HCT116 (cell line): ENCODE measurements around the gene ZDHHC22. TPM values are rescaled to one million over a fixed set of nuclear protein-coding genes. Genes with fewer than 3 reads are reported as not detected.

ENCODE experiments used
- ATAC-seq: fragments of 200-7000 bp; cut with Tn5 transposase; 2 replicates; pipeline ENCODE4 v1.9.1; 2020; ENCODE audit warnings: mild to moderate bottlenecking, moderate library complexity
- BruUV-seq: library from RNA; stranded (reverse); fragments of 400-500 nt; replicated peaks from 2 replicates; lab custom pipeline; 2021; lab: Mats Ljungman, UMichigan
- CTCF ChIA-PET: fragments of 300-600 bp; sonication (Branson Sonifier 250); formaldehyde crosslinking; loops from one replicate; lab custom pipeline; 2021; ENCODE audit warnings: antibody characterized with exemption; lab: Charles Lee
- POLR2A ChIA-PET: fragments of 300-600, 350-600 bp; sonication (Branson Sonifier 250); formaldehyde crosslinking; loops from one replicate; lab custom pipeline; 2021; ENCODE audit warnings: antibody characterized with exemption; lab: Charles Lee
- RAD21 ChIA-PET, 2 experiments: fragments of 300-600 bp; sonication (Branson Sonifier 250); formaldehyde crosslinking; loops; one replicate each; lab custom pipeline; 2023; ENCODE audit warnings: low total read pairs in 2 of 2; ENCODE audit not compliant: uncharacterized antibody in 2 of 2, unreplicated experiment in 2 of 2, low non-redundant PET in 1 of 2; lab: Charles Lee
- DNase-seq: peaks from one replicate; pipeline ENCODE4 v3.0.0-alpha.2; 2010; ENCODE audit warnings: low read depth, low spot score
- H2AFZ ChIP-seq: fragments of 200-600 bp; shearing (Covaris generic), sonication (generic); 2 replicates; pipeline ENCODE4 v1.6.1; 2017; ENCODE audit warnings: low read depth, mixed run types, mixed read lengths, antibody characterized with exemption, low read length; ENCODE audit not compliant: poor library complexity, severe bottlenecking
- H3K27ac ChIP-seq: 2 replicates; pipeline ENCODE4 v1.5.1; 2012; ENCODE audit warnings: low read depth, low read length
- H3K27me3 ChIP-seq: fragments of 200-600 bp; sonication (generic); 2 replicates; pipeline ENCODE4 v1.6.1; 2016; ENCODE audit warnings: mixed run types, low read length, mixed read lengths; ENCODE audit not compliant: insufficient read depth
- H3K36me3 ChIP-seq, 2 experiments: fragments of 200-500 bp in 1 of 2; fragments of 200-600 bp in 1 of 2; sonication (Bioruptor generic) in 1 of 2; sonication (generic) in 1 of 2; 2 replicates each; pipeline versions ENCODE4 v1.5.1 to v1.6.1; 2014 to 2016; ENCODE audit warnings: low read length in 2 of 2, inconsistent platforms in 1 of 2, mixed read lengths in 1 of 2, mixed run types in 1 of 2; ENCODE audit not compliant: insufficient read depth in 2 of 2, control insufficient read depth in 1 of 2
- H3K4me1 ChIP-seq, 2 experiments: fragments of 200-600 bp in 1 of 2; sonication (generic) in 1 of 2; 2 replicates each; pipeline versions ENCODE4 v1.5.1 to v1.6.1; 2012 to 2017; ENCODE audit warnings: low read length in 2 of 2, inconsistent platforms in 1 of 2, mild to moderate bottlenecking in 1 of 2, mixed read lengths in 1 of 2, mixed run types in 1 of 2, moderate library complexity in 1 of 2; ENCODE audit not compliant: insufficient read depth in 2 of 2, control insufficient read depth in 1 of 2
- H3K4me2 ChIP-seq: fragments of 200-600 bp; sonication (generic); 2 replicates; pipeline ENCODE4 v1.6.1; 2017; ENCODE audit warnings: mixed run types, low read length, mixed read lengths
- H3K4me3 ChIP-seq, 2 experiments: fragments of 200-600 bp in 1 of 2; sonication (generic) in 1 of 2; replicated peaks in 1 of 2; 2 replicates each; pipeline ENCODE4 v1.5.1; 2011 to 2016; ENCODE audit warnings: low read length in 2 of 2, control low read depth in 1 of 2, low read depth in 1 of 2, mild to moderate bottlenecking in 1 of 2, mixed read lengths in 1 of 2, mixed run types in 1 of 2
- H3K79me2 ChIP-seq: fragments of 200-600 bp; sonication (generic); 2 replicates; pipeline ENCODE4 v1.6.1; 2017; ENCODE audit warnings: mild to moderate bottlenecking, mixed run types, low read length, moderate library complexity, mixed read lengths; ENCODE audit not compliant: insufficient read depth
- H3K9ac ChIP-seq: fragments of 200-600 bp; sonication (generic); 2 replicates; pipeline ENCODE4 v1.6.1; 2016; ENCODE audit warnings: low read length, mixed read lengths
- H3K9me2 ChIP-seq: fragments of 200-600 bp; sonication (generic), shearing (Covaris generic); 2 replicates; pipeline ENCODE4 v1.6.1; 2017; ENCODE audit warnings: mixed run types, mild to moderate bottlenecking, moderate library complexity; ENCODE audit not compliant: insufficient read depth
- H3K9me3 ChIP-seq, 2 experiments: fragments of 200-500 bp in 1 of 2; fragments of 200-600 bp in 1 of 2; sonication (Bioruptor generic) in 1 of 2; sonication (generic) in 1 of 2; 2 replicates each; pipeline ENCODE4 v1.6.1; 2014 to 2017; ENCODE audit warnings: low read length in 2 of 2, mixed read lengths in 2 of 2, inconsistent platforms in 1 of 2, low read depth in 1 of 2, mild to moderate bottlenecking in 1 of 2, mixed run types in 1 of 2, moderate library complexity in 1 of 2; ENCODE audit not compliant: control insufficient read depth in 1 of 2, insufficient read depth in 1 of 2
- H4K20me1 ChIP-seq: fragments of 200-600 bp; sonication (generic), shearing (Covaris generic); 2 replicates; pipeline ENCODE4 v1.6.1; 2017; ENCODE audit warnings: mixed run types, mild to moderate bottlenecking, moderate library complexity; ENCODE audit not compliant: insufficient read depth
- ATF3 ChIP-seq: IDR thresholded peaks from 2 replicates; pipeline ENCODE4 v1.6.1; 2012
- CEBPB ChIP-seq: IDR thresholded peaks from 2 replicates; pipeline ENCODE4 v1.6.1; 2012; ENCODE audit warnings: low read depth
- CTCF ChIP-seq, 3 experiments: fragments of 200-600 bp in 1 of 3; sonication (generic) in 1 of 3; IDR thresholded peaks in 2 of 3; conservative IDR thresholded peaks in 1 of 3; 2 replicates each; pipeline ENCODE4 v1.5.1; 2012 to 2017; ENCODE audit warnings: low read depth in 2 of 3, low read length in 2 of 3, antibody characterized with exemption in 1 of 3, borderline replicate concordance in 1 of 3, control low read depth in 1 of 3, mild to moderate bottlenecking in 1 of 3, mixed read lengths in 1 of 3, mixed run types in 1 of 3, moderate library complexity in 1 of 3; ENCODE audit not compliant: insufficient read depth in 1 of 3
- ELF1 ChIP-seq: IDR thresholded peaks from 2 replicates; pipeline ENCODE4 v1.6.1; 2012; ENCODE audit warnings: low read depth, borderline replicate concordance
- EZH2 ChIP-seq: fragments of 200-600 bp; sonication (generic); IDR thresholded peaks from 2 replicates; pipeline ENCODE4 v1.6.1; 2017; ENCODE audit warnings: antibody characterized with exemption, mixed run types
- FOSL1 ChIP-seq: IDR thresholded peaks from 2 replicates; pipeline ENCODE4 v1.6.1; 2012; ENCODE audit warnings: low read depth
- JUND ChIP-seq: IDR thresholded peaks from 2 replicates; pipeline ENCODE4 v1.6.1; 2012
- MAX ChIP-seq: IDR thresholded peaks from 2 replicates; pipeline ENCODE4 v1.6.1; 2012
- POLR2A ChIP-seq: IDR thresholded peaks from 2 replicates; pipeline ENCODE4 v1.7.0; 2011; ENCODE audit warnings: borderline replicate concordance; ENCODE audit not compliant: insufficient read depth, insufficient read length; ENCODE audit errors: extremely low read depth
- RAD21 ChIP-seq: IDR thresholded peaks from 2 replicates; pipeline ENCODE4 v1.6.1; 2012; ENCODE audit warnings: low read depth, mild to moderate bottlenecking
- SIN3A ChIP-seq: IDR thresholded peaks from 2 replicates; pipeline ENCODE4 v1.6.1; 2012; ENCODE audit warnings: low read depth
- SP1 ChIP-seq: IDR thresholded peaks from 2 replicates; pipeline ENCODE4 v1.6.1; 2012; ENCODE audit warnings: low read depth
- SRF ChIP-seq: IDR thresholded peaks from 2 replicates; pipeline ENCODE4 v1.6.1; 2012; ENCODE audit warnings: low read depth
- TCF7L2 ChIP-seq: IDR thresholded peaks from 2 replicates; pipeline ENCODE4 v1.7.0; 2011; ENCODE audit warnings: borderline replicate concordance, inconsistent platforms; ENCODE audit not compliant: insufficient read depth, insufficient read length; ENCODE audit errors: extremely low read depth
- ZBTB33 ChIP-seq: IDR thresholded peaks from 2 replicates; pipeline ENCODE4 v1.6.1; 2011; ENCODE audit warnings: mild to moderate bottlenecking, low read length, moderate library complexity; ENCODE audit not compliant: insufficient replicate concordance; ENCODE audit errors: extremely low read depth
- ZFX ChIP-seq: fragments of 450-650 bp; IDR thresholded peaks from 2 replicates; pipeline ENCODE4 v1.6.1; 2017
- ZNF274 ChIP-seq: fragments of 200-500 bp; sonication (Bioruptor generic); IDR thresholded peaks from 2 replicates; pipeline ENCODE4 v1.6.1; 2014; ENCODE audit warnings: mild to moderate bottlenecking, low read depth, low read length, inconsistent platforms
- intact Hi-C: fragments of 100-400 bp; cut with micrococcal nuclease; formaldehyde crosslinking; loops from 2 replicates; pipeline ENCODE4 v1.10.0; 2022
- total RNA-seq: library from RNA; stranded (reverse); gene quantifications from one replicate; pipeline ENCODE4 v1.2.1, GENCODE V29; 2021; ENCODE audit not compliant: unreplicated experiment

Gene ZDHHC22
- total RNA-seq, 1 experiment from 2014 or later = 0.10 TPM

GRCh38 chr14:77116172-77116817 lies 25.3 kb downstream of the ZDHHC22 start (continued):
- TF ChIP-seq CTCF (IDR thresholded peaks at IDR 0.05 in 2 of 3, conservative IDR thresholded peaks at IDR 0.05 in 1 of 3; ENCODE audit: borderline replicate concordance in 1 of 3, insufficient read depth in 1 of 3, low read depth in 2 of 3, low read length in 2 of 3) (no peak), JUND (no peak), TCF7L2 (no peak), RAD21 (no peak), ATF3 (no peak), FOSL1 (no peak), SRF (no peak), SIN3A (no peak), MAX (no peak), CEBPB (no peak), EZH2 (no peak), ZFX (no peak)

GRCh38 chr14:77114609-77115008 lies 27.0 kb downstream of the ZDHHC22 start:
- Histone ChIP-seq H3K4me3 (no peak overlapping the region), H3K9ac (no peak overlapping the region), H3K4me2 (no peak overlapping the region), H2AFZ (no peak overlapping the region), H3K27me3 (no peaks in the 10 kb centered on the region), H3K4me1 (no peaks in the 10 kb centered on the region), H3K9me2 (no peaks in the 10 kb centered on the region), H3K9me3 (no peaks in the 10 kb centered on the region), H3K36me3 (peaks cover 7 to 32% of the 10 kb centered on the region in 2 experiments; a peak in 2 of 4 replicates), H4K20me1 (no peaks in the 10 kb centered on the region), H3K79me2 (no peaks in the 10 kb centered on the region), H3K27ac (no peak overlapping the region)
- no peak for ATAC-seq
- ChIA-PET CTCF (no interaction called here), POLR2A (no interaction called here), RAD21 (no interaction called here)
- no TSS peak for BruUV-seq
- no peak for DNase-seq
- intact Hi-C loops = no loop called here
- TF ChIP-seq SP1 (no peak), ELF1 (no peak), ZBTB33 (no peak), EZH2 (no peak), SRF (no peak), MAX (no peak), ZNF274 (no peak), RAD21 (no peak), POLR2A (no peak), CEBPB (no peak), CTCF (IDR thresholded peaks at IDR 0.05 in 2 of 3, conservative IDR thresholded peaks at IDR 0.05 in 1 of 3; ENCODE audit: borderline replicate concordance in 1 of 3, insufficient read depth in 1 of 3, low read depth in 2 of 3, low read length in 2 of 3) (no peak)
